ENCODE results near the gene IWS1.
"Not testable (repeated sequence)": the region's sequence is repeated elsewhere in the genome, so short reads cannot be mapped to it uniquely, and the experiment has no call there.

The IWS1 gene

DNA sequence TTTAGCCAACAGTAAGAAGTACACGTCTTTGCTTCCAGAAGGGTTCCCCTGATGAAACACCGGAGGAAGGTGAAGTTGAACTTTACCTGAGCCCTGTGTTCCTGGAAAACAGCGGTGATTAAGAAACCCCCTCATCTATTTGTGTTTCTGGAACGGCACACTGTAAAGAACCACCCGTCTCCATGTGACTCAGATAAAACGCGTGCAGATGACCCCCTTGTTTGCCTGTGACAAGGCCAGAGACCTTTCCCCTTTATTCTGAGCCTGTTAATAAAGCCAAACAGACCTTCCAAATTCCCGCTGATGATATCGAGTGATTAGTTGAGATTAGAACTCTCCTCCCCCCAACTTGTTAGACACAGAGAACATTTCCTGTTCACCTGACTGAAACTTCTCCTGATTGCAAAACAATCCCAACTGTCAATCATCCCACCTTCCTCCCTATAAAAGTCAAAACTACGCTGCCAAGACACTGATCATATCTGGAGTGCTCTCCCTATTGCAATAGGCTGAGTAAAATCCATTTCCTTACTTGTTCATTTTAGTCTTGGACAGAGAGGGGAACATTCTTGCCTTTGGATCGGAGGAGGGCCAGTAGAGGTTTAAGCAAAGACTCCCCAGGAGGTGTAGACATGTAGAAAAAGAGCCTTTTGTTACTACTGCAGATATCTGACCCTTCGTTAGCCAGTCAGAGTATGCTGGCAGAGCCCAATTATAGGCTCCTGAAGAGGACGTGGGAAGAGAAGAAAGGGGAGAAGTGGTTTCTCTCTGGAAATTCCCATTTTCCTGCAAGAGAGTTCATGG lies 914 bp upstream of the IWS1 start:
- no peak for DNase-seq

GRCh38 chr2:127525691-127526131 lies 578 bp downstream of the IWS1 start:
- no peak for DNase-seq

- not testable (repeated sequence) for DNase-seq
Measured at GRCh38 chr2:127524198-127524834, 2.0 kb downstream of the IWS1 start.

GRCh38 chr2:127523269-127523939 lies 2.9 kb downstream of the IWS1 start:
- DNase-seq = no peak

DNA sequence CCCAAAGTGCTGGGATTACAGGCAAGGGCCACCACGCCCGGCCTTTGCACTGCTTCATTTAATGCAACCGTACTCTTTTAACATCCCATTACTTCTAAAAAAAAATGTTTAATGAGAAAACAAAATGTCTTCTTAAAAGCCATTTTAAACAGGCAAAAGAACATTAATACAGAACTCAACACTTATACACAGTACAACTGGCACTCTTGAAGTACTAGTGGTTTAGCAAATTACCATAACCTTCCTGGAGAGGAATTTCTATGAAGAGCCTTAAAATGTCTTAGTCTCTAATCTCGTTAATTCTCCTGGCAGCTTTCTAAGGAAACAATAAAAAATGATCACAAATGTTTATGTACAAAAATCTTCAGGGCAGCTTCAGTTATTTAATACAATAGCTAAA lies 5.9 kb downstream of the IWS1 start:
- DNase-seq = no peak

- no peak for DNase-seq
Measured at GRCh38 chr2:127517465-127517864, 8.8 kb downstream of the IWS1 start.

DNA sequence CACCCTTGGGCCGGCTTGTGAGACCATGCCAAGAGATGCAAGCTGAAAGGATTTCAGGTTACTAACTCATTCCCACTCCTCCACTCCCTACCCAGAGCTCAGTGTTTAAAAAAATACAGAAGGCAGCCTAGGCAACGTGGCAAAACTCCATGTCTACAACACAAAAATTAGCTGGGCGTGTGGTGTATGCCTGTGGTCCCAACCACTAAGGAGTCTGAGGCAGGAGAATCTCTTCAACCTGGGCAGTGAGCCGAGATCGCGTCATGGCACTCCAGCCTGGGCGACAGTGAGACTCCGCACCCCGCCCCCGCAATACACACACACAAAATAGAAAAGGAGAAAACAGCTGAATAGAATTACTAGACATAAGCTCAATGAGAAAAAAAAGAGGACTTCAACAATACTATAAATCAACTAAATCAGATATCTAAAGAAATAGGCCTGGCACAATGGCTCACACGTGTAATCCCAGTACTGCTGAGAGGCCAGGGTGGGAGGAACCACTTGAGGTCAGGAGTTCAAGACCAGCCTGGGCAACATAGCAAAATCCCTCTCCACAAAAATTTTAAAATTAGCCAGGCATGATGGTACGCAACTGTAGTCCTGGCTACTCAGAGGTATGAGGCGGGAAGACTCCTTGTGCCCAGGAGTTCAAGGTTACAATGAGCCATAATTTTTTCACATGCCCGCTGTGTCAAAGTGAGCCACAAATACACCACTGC lies 10.1 kb downstream of the IWS1 start:
- no peak for DNase-seq

GRCh38 chr2:127515383-127515915 lies 10.8 kb downstream of the IWS1 start:
- DNase-seq = no peak

DNA sequence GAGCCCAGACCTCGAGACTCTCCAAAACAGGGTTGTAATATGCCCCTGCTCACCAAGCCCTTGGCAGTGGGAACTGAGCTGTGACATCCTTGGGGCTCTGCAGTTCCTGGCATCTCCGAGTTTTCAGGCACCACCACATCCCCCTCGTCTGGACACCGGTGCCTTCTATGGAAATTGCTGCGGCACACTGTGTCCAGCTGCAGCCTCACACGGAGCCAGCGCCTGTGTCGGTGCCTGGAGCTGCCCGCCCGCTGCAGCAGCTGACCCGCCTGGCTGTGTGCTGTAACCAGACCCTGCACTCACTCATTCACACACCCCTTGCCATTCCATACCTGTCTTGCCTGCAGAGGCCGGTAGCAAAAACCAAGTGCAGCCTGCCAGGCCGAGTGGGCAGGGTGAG lies 11.8 kb downstream of the IWS1 start:
- DNase-seq = no peak

DNA sequence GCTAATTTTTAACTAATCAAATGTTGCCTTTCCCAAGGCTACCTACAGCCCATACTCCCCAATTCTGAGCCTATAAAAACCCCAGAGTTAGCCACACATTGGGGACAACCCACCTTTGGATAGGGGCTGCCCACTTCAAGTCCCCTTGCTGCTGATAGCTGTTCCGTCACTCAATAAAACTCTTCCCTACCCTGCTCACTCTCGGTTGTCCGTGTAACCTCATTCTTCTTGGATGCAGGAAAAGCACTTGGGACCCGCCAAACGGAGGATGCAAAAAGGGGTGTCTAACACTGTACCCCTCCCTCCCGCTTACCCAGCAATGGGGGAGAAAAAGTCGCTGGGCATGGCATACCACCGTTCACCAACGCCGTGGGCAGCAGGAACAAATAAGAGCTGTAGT lies 12.2 kb downstream of the IWS1 start:
- DNase-seq = no peak

- DNase-seq = no peak
Measured at GRCh38 chr2:127512362-127512761, 13.9 kb downstream of the IWS1 start.

DNA sequence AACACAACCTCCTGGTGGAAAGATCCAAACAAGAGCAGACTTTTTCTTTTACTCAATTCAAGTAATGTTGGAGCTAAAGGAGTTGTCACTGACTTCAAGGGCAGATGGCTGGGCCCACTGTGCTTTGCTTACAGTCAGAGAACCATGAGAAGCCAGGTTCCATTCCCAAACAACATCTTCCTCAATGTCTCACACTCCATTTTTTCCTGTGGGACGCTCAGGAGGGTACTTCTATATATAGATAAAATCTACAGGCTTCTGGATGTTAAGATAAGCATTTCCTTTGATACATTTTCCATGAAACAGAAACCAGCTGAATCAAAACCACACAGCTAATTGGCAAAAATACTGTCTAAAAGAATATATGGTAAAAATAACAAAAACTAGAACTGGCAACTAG lies 14.4 kb downstream of the IWS1 start:
- no peak for DNase-seq

- no peak for DNase-seq
Measured at GRCh38 chr2:127511090-127511695, 15.1 kb downstream of the IWS1 start.

GRCh38 chr2:127510073-127510472 lies 16.2 kb downstream of the IWS1 start:
- no peak for DNase-seq

- no peak for DNase-seq
Measured at GRCh38 chr2:127508631-127509034, 17.7 kb downstream of the IWS1 start.

GRCh38 chr2:127508023-127508630 lies 18.2 kb downstream of the IWS1 start:
- DNase-seq = no peak

DNA sequence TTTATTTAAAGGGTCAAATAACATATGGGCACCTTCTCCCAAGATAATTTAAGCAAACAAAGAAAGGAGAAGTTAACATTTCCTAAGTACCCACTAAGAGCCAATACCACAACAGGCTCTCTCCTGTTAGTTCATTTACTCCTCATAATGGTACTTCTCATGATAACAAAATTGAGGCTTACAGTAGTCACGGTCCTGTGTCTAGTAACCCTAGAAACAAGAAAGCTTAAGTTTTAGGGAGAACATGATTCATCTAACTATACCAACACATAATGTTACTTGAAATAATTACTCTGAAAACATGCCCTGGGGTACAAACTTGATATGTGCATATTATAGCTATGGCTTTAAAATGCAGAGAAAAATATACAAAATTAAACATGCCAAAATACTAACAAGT lies 19.8 kb downstream of the IWS1 start:
- DNase-seq = no peak

DNA sequence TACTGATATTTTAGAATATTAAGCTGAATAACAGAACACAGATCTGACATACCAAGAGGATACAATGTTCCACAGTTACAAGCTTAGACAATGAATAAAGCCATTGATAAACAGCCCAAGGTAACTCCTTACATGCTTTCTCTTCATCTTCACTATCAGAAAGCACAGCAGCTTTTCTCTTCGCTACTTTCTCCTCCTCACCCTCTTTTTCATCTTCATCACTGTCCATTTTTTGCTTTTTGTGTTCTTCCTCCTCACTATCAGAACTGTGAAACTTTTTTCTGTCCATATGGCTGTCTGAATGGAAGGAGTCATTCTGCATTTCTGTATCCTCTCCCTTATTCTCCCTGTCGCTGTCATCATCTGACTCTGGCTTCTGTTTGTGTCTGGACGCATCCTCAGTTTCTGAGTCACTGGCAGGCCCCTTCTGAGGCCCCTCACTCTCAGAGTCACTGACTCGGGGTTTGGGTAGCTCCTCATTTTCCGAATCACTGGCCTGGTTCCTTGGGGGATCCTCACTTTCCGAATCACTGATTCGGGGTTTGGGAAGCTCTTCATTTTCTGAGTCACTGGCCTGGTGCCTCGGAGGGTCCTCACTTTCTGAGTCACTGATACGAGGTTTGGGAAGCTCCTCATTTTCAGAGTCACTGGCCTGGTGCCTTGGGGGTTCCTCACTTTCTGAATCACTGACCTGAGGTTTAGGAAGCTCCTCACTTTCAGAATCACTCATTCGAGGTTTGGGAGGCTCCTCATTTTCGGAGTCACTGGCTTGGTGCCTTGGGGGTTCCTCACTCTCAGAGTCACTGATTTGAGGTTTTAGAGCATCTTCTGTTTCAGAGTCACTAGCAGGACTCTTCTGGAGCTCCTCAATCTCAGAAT lies 21.5 kb downstream of the IWS1 start:
- no peak for DNase-seq

GRCh38 chr2:127503491-127503890 lies 22.8 kb downstream of the IWS1 start:
- no peak for DNase-seq

- no peak for DNase-seq
Measured at GRCh38 chr2:127498386-127498785, 27.9 kb downstream of the IWS1 start.

DNA sequence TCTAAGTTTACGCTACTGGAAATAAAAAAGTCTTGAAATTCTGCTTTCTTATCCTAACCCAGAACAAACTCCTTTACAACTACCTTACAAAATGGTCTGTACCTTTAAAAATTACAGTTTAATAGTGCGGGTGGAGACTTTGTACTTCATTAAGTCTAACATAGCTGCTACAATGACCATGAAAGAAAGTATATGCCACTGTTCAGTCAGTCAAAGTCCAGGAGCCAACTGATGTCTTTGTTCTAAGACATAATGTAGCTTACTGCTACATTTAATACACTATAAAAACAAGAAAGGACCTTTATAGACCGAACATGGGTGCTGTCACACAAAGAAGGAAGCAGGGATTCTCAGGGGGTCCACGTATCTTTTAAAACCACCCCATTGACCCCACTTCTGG lies 36.0 kb downstream of the IWS1 start:
- DNase-seq = no peak

All from activated CD4-positive, alpha-beta T cell treated with anti-CD3 and anti-CD28 coated beads, Interleukin-2, amount 50 U/mL, for 1 hour (primary cell).